Smooth muscle cell of the brain vasculature (primary cell): ENCODE results near the gene HSPA1A.
"Not testable (repeated sequence)": the region's sequence is repeated elsewhere in the genome, so short reads cannot be mapped to it uniquely, and the experiment has no call there.

Experiments used
- DNase-seq: peaks from one replicate; pipeline ENCODE4 v3.0.0-alpha.2; 2012; ENCODE audit warnings: low read depth, low spot score

The HSPA1A gene

GRCh38 chr6:31808599-31808998 is 6.7 kb upstream of the HSPA1A start:
- DNase-seq: not testable (repeated sequence)

GRCh38 chr6:31811645-31812044 is 3.7 kb upstream of the HSPA1A start:
- DNase-seq: no peak

GRCh38 chr6:31813465-31813849 is 1.9 kb upstream of the HSPA1A start:
- no peak for DNase-seq

- DNase-seq: no peak
Observed at GRCh38 chr6:31814677-31815024, 692 bp upstream of the HSPA1A start.

GRCh38 chr6:31817133-31817928 is 2.0 kb downstream of the HSPA1A start:
- DNase-seq: not testable (repeated sequence)

- not testable (repeated sequence) for DNase-seq
Observed at GRCh38 chr6:31817929-31818511, 2.7 kb downstream of the HSPA1A start.

GRCh38 chr6:31819871-31820299 is 4.5 kb downstream of the HSPA1A start:
- no peak for DNase-seq

- not testable (repeated sequence) for DNase-seq
Observed at GRCh38 chr6:31820399-31820798, 5.1 kb downstream of the HSPA1A start.

GRCh38 chr6:31821301-31822035 is 6.1 kb downstream of the HSPA1A start:
- no peak for DNase-seq

- DNase-seq: no peak
Observed at GRCh38 chr6:31822036-31822821, 6.9 kb downstream of the HSPA1A start.

- not testable (repeated sequence) for DNase-seq
Observed at GRCh38 chr6:31823592-31824196, 8.4 kb downstream of the HSPA1A start.

- DNase-seq: no peak
Observed at GRCh38 chr6:31825553-31825952, 10.2 kb downstream of the HSPA1A start.

GRCh38 chr6:31826793-31827285 is 11.5 kb downstream of the HSPA1A start:
- no peak for DNase-seq

GRCh38 chr6:31827286-31828079 is 12.1 kb downstream of the HSPA1A start, which contains the start of gene HSPA1B:
Gene HSPA1B (plus strand): TSS chr6:31827738. CDS start chr6:31827951, 213 bp downstream.
- peak; percentile 99 for DNase-seq

GRCh38 chr6:31829633-31830283 is 14.4 kb downstream of the HSPA1A start:
- no peak for DNase-seq

- no peak for DNase-seq
Observed at GRCh38 chr6:31830886-31831335, 15.6 kb downstream of the HSPA1A start.

GRCh38 chr6:31831350-31832215 is 16.2 kb downstream of the HSPA1A start:
- DNase-seq: no peak

- peak; percentile 69 for DNase-seq
Observed at GRCh38 chr6:31834367-31835250, 19.3 kb downstream of the HSPA1A start.
